Activated naive CD4-positive, alpha-beta T cell treated with anti-CD3 and anti-CD28 coated beads, Interleukin-2, amount 10 ng/mL, durations not matched to agents 7 days and 5 days (primary cell): ENCODE data around the gene CD300A.
"Not testable (repeated sequence)": the region's sequence is repeated elsewhere in the genome, so short reads cannot be mapped to it uniquely, and the experiment has no call there.

Source experiments
- CTCF ChIA-PET: fragments of 350-600 bp; sonication (Branson Sonifier 250); formaldehyde crosslinking; loops from one replicate; lab custom pipeline; 2021; ENCODE audit warnings: antibody characterized with exemption; lab: Charles Lee
- DNase-seq: peaks from one replicate; pipeline ENCODE4 v3.0.0-alpha.2; 2020
- H3K27ac Mint-ChIP-seq: one replicate; pipeline ENCODE4 v1.8.0; 2021; ENCODE audit warnings: mild to moderate bottlenecking, moderate library complexity, mixed read lengths
- H3K27me3 Mint-ChIP-seq: one replicate; pipeline ENCODE4 v1.8.0; 2021; ENCODE audit warnings: mild to moderate bottlenecking, mixed read lengths
- H3K36me3 Mint-ChIP-seq: one replicate; pipeline ENCODE4 v1.8.0; 2021; ENCODE audit warnings: mixed read lengths
- H3K4me1 Mint-ChIP-seq: one replicate; pipeline ENCODE4 v1.8.0; 2021; ENCODE audit warnings: mixed read lengths
- H3K4me3 Mint-ChIP-seq: one replicate; pipeline ENCODE4 v1.8.0; 2021; ENCODE audit warnings: mild to moderate bottlenecking, moderate library complexity, mixed read lengths
- H3K9me3 Mint-ChIP-seq: one replicate; pipeline ENCODE4 v1.8.0; 2021; ENCODE audit warnings: mixed read lengths

CD300A gene

DNA sequence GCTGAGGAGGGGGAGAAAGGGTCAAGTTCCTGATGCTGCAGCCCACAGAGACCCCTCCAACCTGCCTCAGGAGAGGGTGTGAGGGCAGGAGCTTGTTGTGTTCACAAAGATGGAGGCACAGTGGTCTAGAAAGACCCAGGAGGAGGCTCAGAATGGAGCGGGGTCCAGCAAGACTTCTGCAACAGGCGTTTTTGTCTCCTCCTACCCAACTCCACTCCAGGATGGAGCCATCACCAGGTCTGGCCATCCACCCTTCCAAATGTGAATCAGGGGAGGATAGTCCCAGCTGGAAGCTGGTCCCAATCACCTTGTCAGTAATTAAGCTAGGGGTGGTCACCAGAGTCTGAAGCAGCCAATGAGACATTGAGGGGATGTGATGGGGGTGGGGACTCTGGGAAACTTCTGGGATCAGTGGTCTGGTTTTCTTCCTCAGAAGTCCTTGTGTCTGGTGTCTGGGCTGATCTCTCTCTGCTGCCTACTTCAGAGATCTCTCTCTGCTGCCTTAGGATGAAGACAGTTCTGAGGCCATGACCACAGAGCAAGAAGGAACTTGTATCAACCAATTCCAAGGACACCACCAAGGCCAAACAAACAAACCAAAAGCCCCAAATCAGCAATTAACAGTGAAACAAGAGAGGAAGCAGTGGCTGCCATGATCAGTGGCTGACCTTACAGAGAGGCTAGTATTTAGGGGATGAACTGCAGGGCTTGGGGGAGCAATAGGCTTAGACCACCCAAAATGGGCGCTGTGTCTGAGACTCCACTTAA lies 50.3 kb downstream of the CD300A start:
- peaks cover 14% of the 10 kb centered on the region for H3K4me1 Mint-ChIP-seq
- peaks cover 64% of the 10 kb centered on the region for H3K27me3 Mint-ChIP-seq
- H3K9me3 Mint-ChIP-seq = peaks cover 23% of the 10 kb centered on the region
- DNase-seq = no peak
- no peak overlapping the region for H3K27ac Mint-ChIP-seq
- peaks cover 10% of the 10 kb centered on the region for H3K36me3 Mint-ChIP-seq
- H3K4me3 Mint-ChIP-seq = no peak overlapping the region
- CTCF ChIA-PET = interaction anchor here (0.9 kb wide), 1 partner anchor 60 kb away, joined by 3 read pairs; no protein-coding TSS in a partner anchor

DNA sequence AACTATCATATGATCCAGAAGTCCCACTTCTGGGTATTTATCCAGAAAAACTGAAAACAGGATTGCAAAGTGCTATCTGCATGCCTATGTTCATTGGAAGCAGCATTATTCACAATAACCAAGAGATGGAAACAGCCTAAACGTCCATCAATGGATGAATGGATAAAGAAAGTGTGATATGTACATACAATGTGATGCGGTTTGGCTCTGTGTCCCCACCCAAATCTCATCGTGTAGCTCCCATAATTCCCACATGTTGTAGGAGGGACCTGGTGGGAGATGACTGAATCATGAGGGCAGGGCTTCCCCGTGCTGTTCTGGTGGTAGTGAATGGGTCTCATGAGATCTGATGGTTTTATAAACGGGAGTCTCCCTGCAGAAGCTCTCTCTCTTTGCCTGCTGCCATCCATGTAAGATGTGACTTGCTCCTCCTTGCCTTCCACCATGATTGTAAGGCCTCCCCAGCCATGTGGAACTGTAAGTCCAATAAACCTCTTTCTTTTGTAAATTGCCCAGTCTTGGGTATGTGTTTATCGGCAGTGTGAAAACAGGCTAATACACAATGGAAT lies 52.1 kb downstream of the CD300A start:
- H3K36me3 Mint-ChIP-seq, H3K4me3 Mint-ChIP-seq, DNase-seq, H3K27ac Mint-ChIP-seq: not testable (repeated sequence)
- CTCF ChIA-PET = interaction anchor here (1.1 kb wide), 1 partner anchor 151 kb away, joined by 3 read pairs; the partner anchor contains the start of gene GPR142
- peaks cover 23% of the 10 kb centered on the region for H3K9me3 Mint-ChIP-seq
- H3K27me3 Mint-ChIP-seq = peaks cover 68% of the 10 kb centered on the region
- H3K4me1 Mint-ChIP-seq = peaks cover 15% of the 10 kb centered on the region

DNA sequence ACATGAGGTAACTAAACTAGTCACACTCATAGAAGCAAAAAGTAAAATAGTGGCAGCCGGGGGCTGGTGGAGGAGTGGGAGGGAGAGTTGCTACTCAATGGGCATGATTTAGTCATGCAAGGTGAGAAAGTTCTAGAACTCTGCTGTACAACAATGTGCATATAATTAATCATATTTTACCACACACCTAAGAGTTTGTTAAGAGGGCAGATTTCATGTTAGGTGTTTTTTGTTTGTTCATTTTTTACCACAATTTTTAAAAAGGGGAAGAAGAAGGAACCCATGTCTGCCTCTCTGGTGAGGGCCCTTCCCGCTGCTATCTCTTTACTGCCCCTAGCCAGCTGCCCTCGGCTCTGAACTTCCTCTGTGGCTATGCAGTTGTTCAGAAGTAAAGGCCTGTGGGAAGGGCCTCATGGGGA lies 53.6 kb downstream of the CD300A start:
- Mint-ChIP-seq H3K36me3 (no peaks in the 10 kb centered on the region), H3K4me1 (peaks cover 10% of the 10 kb centered on the region), H3K27ac (no peak overlapping the region), H3K9me3 (peaks cover 11% of the 10 kb centered on the region), H3K27me3 (peaks cover 63% of the 10 kb centered on the region), H3K4me3 (no peak overlapping the region)
- no peak for DNase-seq
- CTCF ChIA-PET = no interaction called here

DNA sequence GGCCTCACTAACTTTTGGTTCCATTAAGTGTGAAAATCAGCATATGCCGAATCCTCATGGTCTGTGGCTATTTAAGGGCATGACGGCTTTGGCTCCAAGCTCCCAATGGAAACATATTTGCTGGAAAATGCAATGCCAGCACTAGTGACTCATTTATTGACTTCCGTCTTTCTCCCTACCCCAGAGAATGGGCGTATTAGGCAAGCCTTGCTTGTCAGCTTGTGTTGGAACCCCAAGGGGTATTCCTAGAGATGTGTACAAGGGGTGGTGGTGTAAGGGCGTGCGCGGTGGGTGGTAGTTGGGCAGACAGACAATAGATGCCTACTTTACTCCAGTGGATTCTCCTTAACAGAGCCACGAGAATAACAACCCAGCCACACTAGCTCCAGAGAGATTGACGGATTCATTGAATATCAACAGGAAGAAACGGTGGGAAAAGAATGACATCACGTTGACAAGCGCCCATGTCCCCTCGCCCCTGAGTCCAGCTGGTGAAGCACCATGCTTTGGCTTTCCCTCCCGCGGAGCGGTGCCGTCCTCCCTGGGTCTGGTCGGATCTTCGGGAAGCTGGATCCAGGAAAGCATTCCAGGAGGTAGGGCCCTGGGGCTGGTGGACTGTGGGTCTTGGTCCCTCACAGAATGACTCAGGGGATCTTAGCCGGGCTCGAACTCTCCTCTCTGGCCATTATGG lies 54.5 kb downstream of the CD300A start:
- Mint-ChIP-seq H3K4me3 (no peak overlapping the region), H3K36me3 (no peaks in the 10 kb centered on the region), H3K27me3 (peaks cover 63% of the 10 kb centered on the region), H3K4me1 (peaks cover 10% of the 10 kb centered on the region), H3K27ac (no peak overlapping the region), H3K9me3 (peaks cover 9% of the 10 kb centered on the region)
- no peak for DNase-seq
- CTCF ChIA-PET = interaction anchor here (1.0 to 1.3 kb wide), 2 partner anchors 9 to 12 kb away, joined by 3 to 4 read pairs; no protein-coding TSS in a partner anchor

DNA sequence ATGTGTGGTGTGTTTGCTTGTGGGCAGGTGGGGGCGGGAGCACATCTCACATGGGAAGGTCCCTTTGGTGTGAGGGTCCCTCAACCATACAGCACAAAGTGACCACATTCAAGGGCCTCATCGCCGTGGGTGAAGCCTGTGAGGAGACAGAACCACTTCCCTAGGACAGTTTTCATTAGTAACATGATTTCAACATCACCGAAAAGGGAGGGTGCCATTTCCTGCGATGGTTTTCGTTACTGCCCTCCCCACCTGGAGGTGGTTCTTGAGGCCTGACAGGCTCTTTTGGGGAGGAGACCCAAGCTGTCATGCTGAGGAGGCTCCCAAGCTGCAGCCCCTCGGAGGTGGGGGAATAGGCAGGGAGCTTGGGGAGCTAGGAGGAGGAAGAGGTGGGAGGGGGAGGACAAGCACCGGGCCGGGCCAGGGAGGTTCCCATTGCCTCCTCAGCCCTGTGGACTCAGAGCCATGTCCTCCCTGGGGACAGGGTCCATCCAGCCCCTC lies 55.3 kb downstream of the CD300A start:
- H3K27ac Mint-ChIP-seq = no peak overlapping the region
- peaks cover 9% of the 10 kb centered on the region for H3K9me3 Mint-ChIP-seq
- CTCF ChIA-PET = interaction anchor here (1.3 kb wide), 1 partner anchor 8 kb away, joined by 4 read pairs; no protein-coding TSS in a partner anchor
- H3K4me3 Mint-ChIP-seq = no peak overlapping the region
- H3K27me3 Mint-ChIP-seq = peaks cover 59% of the 10 kb centered on the region
- DNase-seq = no peak
- H3K4me1 Mint-ChIP-seq = peaks cover 10% of the 10 kb centered on the region
- no peaks in the 10 kb centered on the region for H3K36me3 Mint-ChIP-seq

DNA sequence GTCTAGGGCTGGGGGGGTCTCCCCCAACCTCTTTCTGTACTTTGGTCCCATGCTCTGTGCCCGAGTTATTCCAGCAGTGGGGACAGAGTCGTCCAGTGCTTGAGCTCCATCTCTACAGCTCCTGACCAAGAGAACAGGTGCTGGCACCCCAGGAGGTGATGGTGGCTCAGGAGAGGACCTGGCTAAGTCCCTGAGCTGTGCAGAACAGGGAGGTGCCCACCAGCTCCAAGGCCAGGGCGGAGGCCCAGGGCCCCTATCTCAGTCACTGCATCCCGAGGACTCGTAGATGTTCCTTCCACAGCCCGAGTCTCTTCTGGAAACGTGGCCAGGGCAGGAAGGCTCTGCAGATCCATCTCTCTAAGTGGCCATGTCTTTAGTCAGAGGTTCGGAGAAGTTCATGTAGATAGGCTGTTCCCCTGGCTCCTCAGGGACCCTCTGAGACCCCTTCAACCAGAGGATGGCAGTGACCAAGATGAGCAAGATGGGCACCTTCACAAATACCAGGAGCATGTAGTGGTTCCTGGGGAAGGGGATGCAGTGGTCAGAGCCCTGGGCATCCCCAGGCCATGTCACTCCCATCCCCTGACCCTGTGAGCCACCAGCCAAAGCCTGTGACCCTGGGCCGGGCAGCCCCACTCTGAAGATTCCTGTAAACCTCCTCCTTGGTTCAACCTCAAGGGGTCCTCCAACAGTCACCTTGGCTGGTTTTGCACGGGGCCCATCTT lies 56.1 kb downstream of the CD300A start:
- Mint-ChIP-seq H3K4me3 (no peak overlapping the region), H3K36me3 (no peaks in the 10 kb centered on the region), H3K27me3 (peaks cover 63% of the 10 kb centered on the region), H3K9me3 (peaks cover 9% of the 10 kb centered on the region), H3K4me1 (peaks cover 10% of the 10 kb centered on the region), H3K27ac (no peak overlapping the region)
- CTCF ChIA-PET = no interaction called here
- no peak for DNase-seq

DNA sequence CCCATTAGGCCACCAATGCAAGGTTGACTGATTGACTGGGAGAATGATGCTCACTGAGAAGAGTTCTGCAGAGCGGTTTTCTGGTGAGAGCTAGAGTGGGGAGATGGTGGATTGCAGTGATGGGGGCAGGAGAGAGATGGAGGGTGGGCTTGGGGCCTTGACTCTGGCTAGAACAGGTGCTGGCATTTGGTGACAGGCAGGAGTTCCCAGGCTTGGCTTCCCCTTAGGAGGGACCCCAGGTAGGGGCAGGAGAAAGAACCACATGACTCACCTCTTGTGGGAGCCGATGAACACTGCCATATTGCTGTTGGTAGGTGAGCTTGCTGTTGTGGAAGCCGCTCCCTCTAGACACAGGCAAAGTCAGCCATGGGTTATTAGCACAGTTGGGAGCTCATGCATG lies 56.9 kb downstream of the CD300A start:
- Mint-ChIP-seq H3K9me3 (peaks cover 5% of the 10 kb centered on the region), H3K27ac (no peak overlapping the region), H3K4me3 (no peak overlapping the region), H3K36me3 (no peaks in the 10 kb centered on the region), H3K27me3 (peaks cover 67% of the 10 kb centered on the region), H3K4me1 (peaks cover 10% of the 10 kb centered on the region)
- DNase-seq = no peak
- CTCF ChIA-PET = no interaction called here

DNA sequence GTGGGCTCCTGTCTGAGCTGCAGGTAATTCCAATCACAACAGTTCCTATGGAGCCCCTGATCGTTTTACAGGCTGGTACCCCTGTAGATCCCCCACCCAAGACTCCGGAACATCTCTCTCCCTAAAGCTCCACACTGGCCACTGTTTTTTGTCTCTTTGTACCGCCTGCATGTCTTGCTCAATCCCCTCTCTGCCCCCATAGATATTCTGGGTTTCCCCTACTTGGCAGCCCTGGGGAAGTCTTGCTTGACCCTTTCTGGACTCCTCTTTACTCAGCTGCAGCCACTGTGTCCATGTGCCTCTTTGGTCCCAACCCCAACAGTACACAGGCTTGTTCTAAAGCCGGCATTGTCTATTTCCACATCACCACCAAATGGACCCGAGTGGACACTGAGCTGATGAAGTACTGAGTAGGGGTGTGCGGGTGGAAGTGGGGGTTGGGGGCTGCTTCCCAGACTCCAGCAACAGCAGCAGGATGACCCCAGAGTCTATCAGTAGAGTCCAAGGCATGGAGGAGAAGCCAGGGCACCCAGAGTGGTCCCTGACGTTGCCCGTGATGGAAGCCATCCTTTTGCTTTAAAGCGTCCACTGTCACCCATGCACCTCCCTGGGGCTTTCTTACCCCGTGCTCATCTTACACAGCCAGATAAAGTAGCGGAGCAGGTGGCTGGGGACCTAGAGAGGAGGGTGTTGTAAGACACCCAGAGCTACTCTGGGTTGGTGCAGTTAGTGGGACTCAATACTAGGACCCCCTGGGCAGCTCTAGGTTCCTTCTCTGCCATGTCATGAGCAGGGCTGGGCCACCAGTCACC lies 58.4 kb downstream of the CD300A start:
- Mint-ChIP-seq H3K36me3 (no peaks in the 10 kb centered on the region), H3K9me3 (no peaks in the 10 kb centered on the region), H3K4me3 (no peak overlapping the region), H3K27me3 (peaks cover 72% of the 10 kb centered on the region), H3K27ac (no peak overlapping the region), H3K4me1 (peaks cover 10% of the 10 kb centered on the region)
- no peak for DNase-seq
- CTCF ChIA-PET = interaction anchor here (1.9 kb wide), 1 partner anchor 146 kb away, joined by 5 read pairs; no protein-coding TSS in a partner anchor

DNA sequence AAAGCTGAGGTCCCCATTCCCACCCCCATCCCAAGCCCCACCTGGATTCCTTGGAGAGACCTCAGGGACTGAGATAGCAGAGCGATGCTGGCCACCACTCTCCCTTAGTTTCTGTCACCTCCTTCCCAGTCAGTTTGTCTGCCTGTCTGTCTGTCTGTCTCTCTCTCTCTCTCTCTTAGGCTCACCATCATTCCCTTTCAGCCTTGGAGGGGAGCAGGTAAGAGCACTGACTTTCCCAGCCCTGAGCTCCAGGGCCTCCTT lies 59.0 kb downstream of the CD300A start:
- Mint-ChIP-seq H3K27ac (no peak overlapping the region), H3K36me3 (no peaks in the 10 kb centered on the region), H3K4me3 (no peak overlapping the region), H3K27me3 (peaks cover 78% of the 10 kb centered on the region), H3K9me3 (no peaks in the 10 kb centered on the region), H3K4me1 (peaks cover 8% of the 10 kb centered on the region)
- CTCF ChIA-PET = interaction anchor here (1.4 to 1.9 kb wide), 2 partner anchors 77 to 146 kb away, joined by 5 to 7 read pairs; no protein-coding TSS in a partner anchor
- DNase-seq = no peak

DNA sequence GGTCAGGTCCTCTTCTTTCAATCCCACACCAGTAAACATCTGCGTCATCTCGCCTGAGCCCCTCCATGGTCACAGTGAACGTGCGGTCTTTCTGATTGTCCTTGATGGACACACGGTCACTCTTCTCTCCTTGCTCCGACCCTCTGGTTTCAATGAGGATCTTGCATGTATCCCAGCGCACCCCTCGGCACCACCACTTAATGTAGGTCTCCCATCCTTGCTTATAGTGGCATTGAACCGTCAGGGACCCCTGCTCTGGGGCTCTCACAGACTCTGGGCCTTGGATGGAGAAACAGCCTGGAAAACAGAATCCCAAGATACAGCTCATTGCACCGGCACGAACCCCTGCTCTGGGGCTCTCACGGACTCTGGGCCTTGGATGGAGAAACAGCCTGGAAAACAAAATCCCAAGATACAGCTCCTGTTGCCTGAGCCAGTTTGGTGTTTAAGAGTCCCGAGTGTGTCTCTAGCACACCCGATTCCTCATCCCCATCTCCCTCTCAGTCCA lies 59.4 kb downstream of the CD300A start:
- DNase-seq = no peak
- Mint-ChIP-seq H3K9me3 (no peaks in the 10 kb centered on the region), H3K4me1 (peaks cover 8% of the 10 kb centered on the region), H3K36me3 (no peaks in the 10 kb centered on the region), H3K4me3 (no peak overlapping the region), H3K27ac (no peak overlapping the region), H3K27me3 (peaks cover 79% of the 10 kb centered on the region)
- CTCF ChIA-PET = interaction anchor here (0.7 to 1.9 kb wide), 4 partner anchors 52 to 158 kb away, joined by 3 to 7 read pairs (median 4); partner anchors contain the start of gene GPR142

DNA sequence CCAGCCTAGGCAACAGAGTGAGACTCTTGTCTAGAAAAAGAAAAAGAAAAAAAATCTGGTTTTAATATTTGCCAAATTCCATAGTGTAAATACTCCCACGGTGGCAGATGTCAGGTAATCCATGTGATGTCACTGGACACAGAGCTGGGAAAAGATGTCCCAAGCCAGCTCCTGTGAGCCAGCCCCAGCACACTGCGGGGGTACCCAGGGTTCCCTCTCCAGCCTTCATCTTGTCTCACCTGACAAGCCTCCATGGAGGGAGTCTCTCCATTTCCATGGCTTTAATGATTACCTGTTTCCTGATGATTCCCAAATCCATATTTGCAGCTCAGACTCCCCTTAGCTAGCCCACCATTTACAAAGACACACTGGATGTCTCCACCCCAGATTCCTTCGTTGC lies 60.2 kb downstream of the CD300A start:
- peaks cover 79% of the 10 kb centered on the region for H3K27me3 Mint-ChIP-seq
- no peak for DNase-seq
- H3K4me1 Mint-ChIP-seq = peaks cover 2% of the 10 kb centered on the region
- H3K36me3 Mint-ChIP-seq = no peaks in the 10 kb centered on the region
- CTCF ChIA-PET = interaction anchor here (1.4 to 1.9 kb wide), 3 partner anchors 75 to 159 kb away, joined by 3 to 7 read pairs (median 5); partner anchors contain the start of gene GPR142
- no peaks in the 10 kb centered on the region for H3K9me3 Mint-ChIP-seq
- H3K27ac Mint-ChIP-seq = no peak overlapping the region
- no peak overlapping the region for H3K4me3 Mint-ChIP-seq

DNA sequence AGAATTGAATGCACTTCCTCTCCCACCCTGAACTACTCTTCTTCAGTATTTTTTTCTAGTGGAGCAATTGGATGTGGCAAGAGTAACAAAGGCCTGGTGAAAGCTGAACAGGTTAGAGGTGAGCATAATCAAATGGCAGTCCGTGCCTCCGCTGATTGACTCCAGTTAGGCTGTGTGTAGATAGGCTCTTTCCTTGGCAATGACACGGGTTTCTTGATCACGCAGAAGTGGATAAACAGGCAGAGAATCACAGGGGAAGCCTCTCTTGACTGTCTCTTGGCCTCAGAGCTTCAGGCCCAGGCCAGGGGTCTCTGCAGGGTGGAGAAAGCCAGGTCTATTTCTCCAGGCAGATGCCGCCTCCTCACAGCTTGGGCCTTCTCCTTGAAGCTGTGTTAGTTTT lies 60.6 kb downstream of the CD300A start:
- DNase-seq = no peak
- Mint-ChIP-seq H3K4me3 (no peak overlapping the region), H3K9me3 (no peaks in the 10 kb centered on the region), H3K27ac (no peak overlapping the region), H3K4me1 (no peaks in the 10 kb centered on the region), H3K36me3 (no peaks in the 10 kb centered on the region), H3K27me3 (peaks cover 78% of the 10 kb centered on the region)
- CTCF ChIA-PET = interaction anchor here (1.4 kb wide), 1 partner anchor 159 kb away, joined by 3 read pairs; the partner anchor contains the start of gene GPR142

DNA sequence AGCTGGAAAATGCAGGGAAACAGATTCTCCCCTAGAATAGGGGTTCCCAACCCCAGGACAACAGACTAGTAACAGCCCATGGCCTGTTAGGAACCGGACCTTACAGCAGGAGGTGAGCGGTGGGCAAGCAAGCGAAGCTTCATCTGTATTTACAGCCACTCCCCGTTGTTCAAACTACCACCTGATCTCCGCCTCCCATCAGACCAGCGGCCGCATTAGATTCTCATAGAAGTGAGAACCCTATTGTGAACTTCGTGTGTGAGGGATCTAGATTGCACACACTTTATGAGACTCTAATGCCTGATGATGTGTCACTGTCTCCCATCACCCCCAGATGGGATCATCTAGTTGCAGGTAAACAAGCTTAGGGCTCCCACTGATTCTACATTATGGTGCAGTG lies 61.3 kb downstream of the CD300A start:
- no peaks in the 10 kb centered on the region for H3K36me3 Mint-ChIP-seq
- CTCF ChIA-PET = interaction anchor here (0.7 to 1.1 kb wide), 2 partner anchors 159 to 265 kb away, joined by 3 to 4 read pairs; no protein-coding TSS in a partner anchor
- no peaks in the 10 kb centered on the region for H3K9me3 Mint-ChIP-seq
- no peak overlapping the region for H3K27ac Mint-ChIP-seq
- no peak for DNase-seq
- H3K4me1 Mint-ChIP-seq = no peaks in the 10 kb centered on the region
- H3K27me3 Mint-ChIP-seq = peaks cover 78% of the 10 kb centered on the region
- no peak overlapping the region for H3K4me3 Mint-ChIP-seq
